ENCODE data around the gene IPO4.

GRCh38 chr14:24144451-24144850 is 44.2 kb downstream of the IPO4 start:
- TF ChIP-seq CTCF (conservative IDR thresholded peaks at IDR 0.05) (no peak), ZFX (IDR thresholded peaks at IDR 0.05) (no peak)

Measured in C4-2B (cell line).